Right cardiac atrium (tissue), 5 donors: ENCODE measurements around the gene MDM4. TPM values are rescaled to one million over a fixed set of nuclear protein-coding genes. Genes with fewer than 3 reads are reported as not detected.

Experiments
- ATAC-seq, 2 donors: fragments of 200-7000 bp; cut with Tn5 transposase; one replicate each; pipeline versions ENCODE4 v1.8.0 to v1.9.1; 2020; ENCODE audit warnings: moderate library complexity in 2 of 2, mild to moderate bottlenecking in 1 of 2
- DNase-seq, 3 donors: peaks; one replicate each; pipeline ENCODE4 v3.0.0-alpha.2; 2020
- H3K27ac ChIP-seq: one replicate; pipeline ENCODE4 v1.5.1; 2013; ENCODE audit warnings: mild to moderate bottlenecking, low read length, control low read depth, moderate library complexity
- H3K27me3 ChIP-seq: one replicate; pipeline ENCODE4 v1.6.1; 2013; ENCODE audit not compliant: control insufficient read depth, insufficient read depth
- H3K4me1 ChIP-seq: one replicate; pipeline ENCODE4 v1.6.1; 2013; ENCODE audit warnings: low read length; ENCODE audit not compliant: control insufficient read depth, insufficient read depth
- H3K4me3 ChIP-seq: one replicate; pipeline ENCODE4 v1.5.1; 2013; ENCODE audit warnings: low read length, control low read depth
- H3K9me3 ChIP-seq: one replicate; pipeline ENCODE4 v1.6.1; 2013; ENCODE audit warnings: low read length; ENCODE audit not compliant: control insufficient read depth
- WGBS: extraction: QIAGEN DNeasy Blood & Tissue Kit; methylation state at CpG from one replicate; pipeline ENCODE4 v1.1.7; 2013; 5-methylcytosine and 5-hydroxymethylcytosine counted together
- intact Hi-C, 4 donors: fragments of 100-400 bp; cut with DNase I; formaldehyde crosslinking; loops; one replicate each; pipeline versions ENCODE4 v1.11.0 to v1.14.0; 2022 to 2023
- polyA plus RNA-seq: library from polyadenylated mRNA; stranded (reverse); fragments of 200-250 nt; gene quantifications from one replicate; pipeline ENCODE4 v1.2.3, GENCODE V29; 2013
- total RNA-seq, 4 donors: library from RNA; stranded (reverse); fragmentation: NEBNext Ultra II Directional; extraction: Animal tissue kit (Norgen Biotek cat#: 25700); gene quantifications; one replicate each; pipeline ENCODE4 v1.2.1, GENCODE V29; 2021
- donor health status: healthy with polysubstance abuse.
- donor health status: DM: no; HTN: yes; CAD: no.
- donor health status: DM: no; HTN: no; CAD: no.
- donor health status: DM: no; HTN: yes; CAD: no; lungs with severe emphysema.
- donor health status: DM: yes; HTN: yes; CAD: no.

Gene MDM4
- total and polyA plus RNA-seq, 5 donors: 10.5 to 48.2 (median 34.5) TPM

GRCh38 chr1:204599596-204599995 is 83.4 kb downstream of the MDM4 start:
- intact Hi-C loops: no loop called here
- H3K4me1 ChIP-seq: no peaks in the 10 kb centered on the region
- no peaks in the 10 kb centered on the region for H3K27me3 ChIP-seq
- no peak overlapping the region for H3K27ac ChIP-seq
- no peak overlapping the region for H3K4me3 ChIP-seq
- 74% methylated on average over 10 of the region's 10 CpGs for WGBS
- DNase-seq (no peak), ATAC-seq (no peak)
- H3K9me3 ChIP-seq: no peaks in the 10 kb centered on the region

- no peaks in the 10 kb centered on the region for H3K27me3 ChIP-seq
- WGBS: 81% methylated on average over 5 of the region's 5 CpGs
Observed at GRCh38 chr1:204600203-204600602, 84.0 kb downstream of the MDM4 start.

GRCh38 chr1:204600968-204601367 is 84.8 kb downstream of the MDM4 start:
- Histone ChIP-seq H3K4me1 (no peaks in the 10 kb centered on the region), H3K27me3 (no peaks in the 10 kb centered on the region), H3K4me3 (no peak overlapping the region), H3K9me3 (no peaks in the 10 kb centered on the region), H3K27ac (no peak overlapping the region)
- intact Hi-C loops: no loop called here
- ATAC-seq (no peak), DNase-seq (no peak)
- 94% methylated on average over 4 of the region's 4 CpGs for WGBS

More at GRCh38 chr1:204600203-204600602, 84.0 kb downstream of the MDM4 start:
- H3K9me3 ChIP-seq: no peaks in the 10 kb centered on the region
- no peak overlapping the region for H3K4me3 ChIP-seq
- intact Hi-C loops: no loop called here
- no peak overlapping the region for H3K27ac ChIP-seq
- DNase-seq (no peak), ATAC-seq (no peak)
- no peaks in the 10 kb centered on the region for H3K4me1 ChIP-seq

- H3K9me3 ChIP-seq: no peaks in the 10 kb centered on the region
- no peak overlapping the region for H3K27ac ChIP-seq
- intact Hi-C loops: no loop called here
- no peaks in the 10 kb centered on the region for H3K27me3 ChIP-seq
- 44% methylated on average over 6 of the region's 6 CpGs for WGBS
- H3K4me1 ChIP-seq: no peaks in the 10 kb centered on the region
- H3K4me3 ChIP-seq: no peak overlapping the region
- ATAC-seq (no peak), DNase-seq (no peak)
Observed at GRCh38 chr1:204602111-204602579, 85.9 kb downstream of the MDM4 start.

GRCh38 chr1:204602871-204603542 is 86.8 kb downstream of the MDM4 start:
- H3K4me1 ChIP-seq: no peaks in the 10 kb centered on the region
- DNase-seq (no peak), ATAC-seq (no peak)
- H3K27me3 ChIP-seq: peaks cover 2% of the 10 kb centered on the region
- intact Hi-C loops: no loop called here
- no peaks in the 10 kb centered on the region for H3K9me3 ChIP-seq
- no peak overlapping the region for H3K27ac ChIP-seq
- no peak overlapping the region for H3K4me3 ChIP-seq
- WGBS: 82% methylated on average over 6 of the region's 6 CpGs

GRCh38 chr1:204605791-204606190 is 89.6 kb downstream of the MDM4 start:
- Histone ChIP-seq H3K4me1 (no peaks in the 10 kb centered on the region), H3K27me3 (peaks cover 2% of the 10 kb centered on the region), H3K27ac (no peak overlapping the region), H3K4me3 (no peak overlapping the region), H3K9me3 (no peaks in the 10 kb centered on the region)
- DNase-seq (no peak), ATAC-seq (no peak)
- 68% methylated on average over 7 of the region's 7 CpGs for WGBS
- intact Hi-C loops: no loop called here

Other genes starting within 250 kb of the MDM4 start
- 10 to 100 TPM; 17.7 to 55.4 (median 37.7) TPM for gene PLEKHA6, start 156.5 kb upstream of the MDM4 start, total RNA-seq
- gene PLEKHA6, start 156.5 kb upstream of the MDM4 start, polyA plus RNA-seq: 17.7 TPM
- gene PPP1R15B, start 104.6 kb upstream of the MDM4 start, total RNA-seq: 10 to 100 TPM; 20.0 to 36.3 (median 23.9) TPM
- gene PPP1R15B, start 104.6 kb upstream of the MDM4 start, polyA plus RNA-seq: 14.2 TPM
- 10 to 100 TPM; 24.9 to 32.7 (median 29.0) TPM for gene PIK3C2B, start 21.6 kb upstream of the MDM4 start, total RNA-seq
- 13.3 TPM for gene PIK3C2B, start 21.6 kb upstream of the MDM4 start, polyA plus RNA-seq
- 10 to 100 TPM in 3 of 4 donors, 1 to 10 TPM in 1; 4.8 to 31.6 (median 22.6) TPM for gene LRRN2, start 169.3 kb downstream of the MDM4 start, total RNA-seq
- gene LRRN2, start 169.3 kb downstream of the MDM4 start, polyA plus RNA-seq: 20.8 TPM